GM21529 (cell line): ENCODE measurements around the gene KCNJ3.
"Not testable (repeated sequence)": the region's sequence is repeated elsewhere in the genome, so short reads cannot be mapped to it uniquely, and the experiment has no call there.

Source experiments
- ATAC-seq: cut with Tn5 transposase; IDR thresholded peaks from one replicate; pipeline ENCODE4 v1.9.1; 2021; ENCODE audit not compliant: unreplicated experiment

The KCNJ3 gene

GRCh38 chr2:154836632-154837031, 138.1 kb downstream of the KCNJ3 start:
- ATAC-seq, result no peak

- no peak for ATAC-seq
Measured at GRCh38 chr2:154837035-154837434, 138.5 kb downstream of the KCNJ3 start.

- no peak for ATAC-seq
Measured at GRCh38 chr2:154844513-154844912, 146.0 kb downstream of the KCNJ3 start.

GRCh38 chr2:154846842-154847241, 148.3 kb downstream of the KCNJ3 start:
- no peak for ATAC-seq

- no peak for ATAC-seq
Measured at GRCh38 chr2:154849482-154849881, 151.0 kb downstream of the KCNJ3 start.

- no peak for ATAC-seq
Measured at GRCh38 chr2:154850532-154850931, 152.0 kb downstream of the KCNJ3 start.

- no peak for ATAC-seq
Measured at GRCh38 chr2:154855138-154855537, 156.6 kb downstream of the KCNJ3 start.

GRCh38 chr2:154867151-154867550, 168.7 kb downstream of the KCNJ3 start:
- not testable (repeated sequence) for ATAC-seq

- ATAC-seq, result no peak
Measured at GRCh38 chr2:154875999-154876398, 177.5 kb downstream of the KCNJ3 start.

GRCh38 chr2:154882725-154883124, 184.2 kb downstream of the KCNJ3 start:
- ATAC-seq, result no peak

GRCh38 chr2:154886316-154886715, 187.8 kb downstream of the KCNJ3 start:
- no peak for ATAC-seq

GRCh38 chr2:154898269-154898668, 199.8 kb downstream of the KCNJ3 start:
- ATAC-seq, result no peak

- ATAC-seq, result no peak
Measured at GRCh38 chr2:154901063-154901462, 202.6 kb downstream of the KCNJ3 start.
